PC-3 (cell line): ENCODE measurements around the gene PHKB. TPM values are rescaled to one million over a fixed set of nuclear protein-coding genes. Genes with fewer than 3 reads are reported as not detected.

ENCODE experiments used
- ATAC-seq: fragments of 200-7000 bp; cut with Tn5 transposase; 2 replicates; pipeline ENCODE4 v1.9.1; 2020; ENCODE audit warnings: mild to moderate bottlenecking, moderate library complexity
- BruUV-seq: library from RNA; stranded (reverse); fragments of 400-500 nt; replicated peaks from 2 replicates; lab custom pipeline; 2021; lab: Mats Ljungman, UMichigan
- CTCF ChIA-PET: fragments of 300-600 bp; sonication (Branson Sonifier 250); formaldehyde crosslinking; loops from one replicate; lab custom pipeline; 2022; ENCODE audit warnings: antibody characterized with exemption; lab: Charles Lee
- POLR2A ChIA-PET: fragments of 300-600 bp; sonication (Branson Sonifier 250); formaldehyde crosslinking; loops from one replicate; lab custom pipeline; 2022; ENCODE audit warnings: antibody characterized with exemption; ENCODE audit not compliant: unreplicated experiment; lab: Charles Lee
- DNase-seq: peaks from one replicate; pipeline ENCODE4 v3.0.0-alpha.2; 2015
- H2AFZ ChIP-seq: fragments of 300-600 bp; sonication (generic); 2 replicates; pipeline ENCODE4 v1.6.0; 2016; ENCODE audit warnings: antibody characterized with exemption, low read length
- H3F3A ChIP-seq: fragments of 300-600 bp; sonication (generic); one replicate; pipeline ENCODE4 v1.6.0; 2017; ENCODE audit warnings: antibody characterized with exemption, low read length, control low read depth, mild to moderate bottlenecking; ENCODE audit not compliant: unreplicated experiment
- H3K27ac ChIP-seq: fragments of 300-600 bp; sonication (generic); 2 replicates; pipeline ENCODE4 v1.5.1; 2016; ENCODE audit warnings: mild to moderate bottlenecking, low read length
- H3K27me3 ChIP-seq: fragments of 300-600 bp; sonication (generic); 2 replicates; pipeline ENCODE4 v1.6.1; 2016; ENCODE audit warnings: low read length, mixed read lengths
- H3K36me3 ChIP-seq: fragments of 300-600 bp; sonication (generic); 2 replicates; pipeline ENCODE4 v1.6.1; 2016; ENCODE audit warnings: low read depth, mixed run types, low read length, mixed read lengths
- H3K4me1 ChIP-seq: fragments of 300-600 bp; sonication (generic); 2 replicates; pipeline ENCODE4 v1.5.1; 2016; ENCODE audit warnings: low read length; ENCODE audit not compliant: insufficient read depth
- H3K4me2 ChIP-seq: fragments of 300-600 bp; sonication (generic); 2 replicates; pipeline ENCODE4 v1.6.0; 2016; ENCODE audit warnings: low read length
- H3K4me3 ChIP-seq: fragments of 300-600 bp; sonication (generic); 2 replicates; pipeline ENCODE4 v1.5.1; 2016; ENCODE audit warnings: mild to moderate bottlenecking, low read length, mixed read lengths
- H3K79me2 ChIP-seq: fragments of 300-600 bp; sonication (generic); 2 replicates; pipeline ENCODE4 v1.6.1; 2017; ENCODE audit warnings: low read length, mixed read lengths
- H3K9ac ChIP-seq: fragments of 300-600 bp; sonication (generic); 2 replicates; pipeline ENCODE4 v1.6.0; 2016; ENCODE audit warnings: mild to moderate bottlenecking, low read length
- H3K9me2 ChIP-seq: fragments of 300-600 bp; sonication (generic); replicated peaks from 2 replicates; pipeline ENCODE4 v1.6.1; 2016; ENCODE audit warnings: mixed run types, low read length, mixed read lengths
- H3K9me3 ChIP-seq: fragments of 300-600 bp; sonication (generic); 2 replicates; pipeline ENCODE4 v1.6.1; 2016; ENCODE audit warnings: low read length, mixed read lengths
- H4K20me1 ChIP-seq: fragments of 300-600 bp; sonication (generic); 2 replicates; pipeline ENCODE4 v1.6.1; 2016; ENCODE audit warnings: low read length, mixed read lengths
- CTCF ChIP-seq: fragments of 300-600 bp; sonication (generic); conservative IDR thresholded peaks from 2 replicates; pipeline ENCODE4 v1.5.1; 2017; ENCODE audit warnings: antibody characterized with exemption, low read depth, mild to moderate bottlenecking, low read length
- EZH2 ChIP-seq: fragments of 300-600 bp; sonication (generic); IDR thresholded peaks from one replicate; pipeline ENCODE4 v1.6.1; 2017; ENCODE audit warnings: antibody characterized with exemption, mild to moderate bottlenecking, low read length; ENCODE audit not compliant: unreplicated experiment
- EZH2phosphoT487 ChIP-seq: fragments of 300-600 bp; sonication (generic); IDR thresholded peaks from 2 replicates; pipeline ENCODE4 v1.6.1; 2018; ENCODE audit warnings: mild to moderate bottlenecking, antibody characterized with exemption, low read length, borderline replicate concordance
- intact Hi-C: fragments of 100-400 bp; cut with micrococcal nuclease; formaldehyde crosslinking; loops from 2 replicates; pipeline ENCODE4 v1.9.0; 2023
- total RNA-seq: library from RNA; depleted of rRNA; stranded (reverse); fragments of >200 nt; gene quantifications from 2 replicates; pipeline ENCODE4 v1.2.3, GENCODE V29; 2014

Gene PHKB
- total RNA-seq, 1 experiment from 2014 or later = 31.8 TPM

- Histone ChIP-seq H3K9me2 (no peaks in the 10 kb centered on the region), H4K20me1 (no peaks in the 10 kb centered on the region), H3K9me3 (no peaks in the 10 kb centered on the region), H2AFZ (no peak overlapping the region), H3K4me1 (peaks cover 3% of the 10 kb centered on the region; the same call in 1 of the 2 replicates), H3K79me2 (peaks cover 13% of the 10 kb centered on the region), H3K9ac (no peak overlapping the region), H3F3A (no peaks in the 10 kb centered on the region), H3K27ac (no peak overlapping the region), H3K4me3 (no peak overlapping the region), H3K36me3 (no peaks in the 10 kb centered on the region; the same call in 1 of the 2 replicates), H3K27me3 (no peaks in the 10 kb centered on the region), H3K4me2 (no peak overlapping the region)
- ATAC-seq (no peak), DNase-seq (no peak)
- POLR2A ChIA-PET = no interaction called here
- intact Hi-C loops = no loop called here
- TF ChIP-seq EZH2phosphoT487 (no peak), EZH2 (no peak), CTCF (no peak)
- CTCF ChIA-PET = no interaction called here
- no TSS peak for BruUV-seq
These were observed 22.5 kb downstream of the PHKB start for GRCh38 chr16:47483616-47484015.

DNA sequence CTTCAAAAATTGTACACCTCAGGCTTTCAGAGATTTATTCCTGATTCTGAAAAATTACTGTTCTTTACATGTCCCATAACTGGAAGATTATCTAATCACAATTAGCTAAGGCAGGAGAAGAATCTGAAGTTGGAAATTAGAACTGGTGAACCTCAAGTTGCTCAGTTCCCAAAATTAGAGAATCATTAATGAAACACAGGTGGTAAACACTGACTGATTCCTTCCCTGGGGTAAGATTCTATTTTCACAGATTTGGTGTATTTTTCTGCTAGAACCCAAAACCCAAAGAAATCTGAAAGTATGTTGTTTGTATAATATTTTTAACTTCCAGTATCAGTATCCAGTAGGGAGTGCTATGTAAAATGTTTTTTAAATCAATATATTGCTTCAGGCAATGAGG is 25.7 kb downstream of the PHKB start:
- peaks cover 3% of the 10 kb centered on the region; the same call in 1 of the 2 replicates for H3K79me2 ChIP-seq
- no peak overlapping the region for H2AFZ ChIP-seq
- peaks cover 15% of the 10 kb centered on the region; the same call in 1 of the 2 replicates for H3K36me3 ChIP-seq
- no peak overlapping the region for H3K4me3 ChIP-seq
- H3K4me2 ChIP-seq = no peak overlapping the region
- DNase-seq (no peak), ATAC-seq (no peak)
- no peak overlapping the region for H3K27ac ChIP-seq
- ChIA-PET POLR2A (no interaction called here), CTCF (no interaction called here)
- no peaks in the 10 kb centered on the region for H3K9me2 ChIP-seq
- no TSS peak for BruUV-seq
- peaks cover 3% of the 10 kb centered on the region; the same call in 1 of the 2 replicates for H3K4me1 ChIP-seq
- H4K20me1 ChIP-seq = no peaks in the 10 kb centered on the region
- H3K9ac ChIP-seq = no peak overlapping the region
- peaks cover 15% of the 10 kb centered on the region; the same call in 1 of the 2 replicates for H3K9me3 ChIP-seq
- intact Hi-C loops = loop anchor here (1.0 kb wide), 1 partner anchor 9 kb away; no protein-coding TSS in a partner anchor
- TF ChIP-seq EZH2 (no peak), CTCF (no peak), EZH2phosphoT487 (no peak)
- H3F3A ChIP-seq = no peaks in the 10 kb centered on the region
- no peaks in the 10 kb centered on the region for H3K27me3 ChIP-seq

GRCh38 chr16:47488051-47488450 is 26.9 kb downstream of the PHKB start:
- H3K4me3 ChIP-seq = no peak overlapping the region
- POLR2A ChIA-PET = no interaction called here
- TF ChIP-seq CTCF (no peak), EZH2 (no peak), EZH2phosphoT487 (no peak)
- no peaks in the 10 kb centered on the region for H3K27me3 ChIP-seq
- no peaks in the 10 kb centered on the region for H4K20me1 ChIP-seq
- no peak overlapping the region for H2AFZ ChIP-seq
- no peak for DNase-seq
- no peak overlapping the region for H3K27ac ChIP-seq
- peaks cover 3% of the 10 kb centered on the region; the same call in 1 of the 2 replicates for H3K4me1 ChIP-seq
- peaks cover 15% of the 10 kb centered on the region; the same call in 1 of the 2 replicates for H3K36me3 ChIP-seq
- intact Hi-C loops = no loop called here
- CTCF ChIA-PET = no interaction called here
- BruUV-seq = no TSS peak
- no peaks in the 10 kb centered on the region for H3F3A ChIP-seq
- no peak overlapping the region for H3K4me2 ChIP-seq
- no peak for ATAC-seq
- H3K9ac ChIP-seq = no peak overlapping the region
- no peaks in the 10 kb centered on the region for H3K9me2 ChIP-seq
- peaks cover 3% of the 10 kb centered on the region; the same call in 1 of the 2 replicates for H3K79me2 ChIP-seq
- H3K9me3 ChIP-seq = peaks cover 15% of the 10 kb centered on the region; the same call in 1 of the 2 replicates
